Heart right ventricle (tissue), 16 donors: ENCODE results near the gene LTB4R. TPM values are rescaled to one million over a fixed set of nuclear protein-coding genes. Genes with fewer than 3 reads are reported as not detected.
A peak's percentile ranks its signal among the peaks of the same experiment; 100 is the strongest.

Experiments used
- ATAC-seq, 8 donors: fragments of 200-7000 bp; cut with Tn5 transposase; one replicate each; pipeline ENCODE4 v1.9.1; 2020; ENCODE audit warnings: mild to moderate bottlenecking in 8 of 8, moderate library complexity in 8 of 8, moderate number of reproducible peaks in 1 of 8
- DNase-seq, 2 donors: peaks; one replicate each; pipeline ENCODE4 v3.0.0-alpha.2; 2020
- H3K27ac ChIP-seq, 10 donors: fragments of 200-600 bp; sonication (generic) in 2 of 10; one replicate each; pipeline versions ENCODE4 v1.5.0 to v1.8.0; 2020 to 2022; ENCODE audit warnings: mild to moderate bottlenecking in 3 of 10
- H3K27me3 ChIP-seq, 7 donors: fragments of 200-600 bp; one replicate each; pipeline ENCODE4 v1.8.0; 2021 to 2022; ENCODE audit warnings: mild to moderate bottlenecking in 2 of 7
- H3K36me3 ChIP-seq, 9 donors: fragments of 200-600 bp; sonication (generic) in 1 of 9; one replicate each; pipeline versions ENCODE4 v1.5.0 to v1.8.0; 2020 to 2022; ENCODE audit warnings: mild to moderate bottlenecking in 2 of 9
- H3K4me1 ChIP-seq, 9 donors: fragments of 200-600 bp; sonication (generic) in 1 of 9; one replicate each; pipeline versions ENCODE4 v1.5.0 to v1.8.0; 2020 to 2022; ENCODE audit warnings: mild to moderate bottlenecking in 4 of 9
- H3K4me3 ChIP-seq, 10 donors: fragments of 200-600 bp; sonication (generic) in 2 of 10; one replicate each; pipeline versions ENCODE4 v1.5.0 to v1.8.0; 2020 to 2022; ENCODE audit warnings: mild to moderate bottlenecking in 7 of 10, moderate library complexity in 2 of 10
- H3K9me3 ChIP-seq, 11 donors: fragments of 200-600 bp in 10 of 11; sonication (generic) in 2 of 11; one replicate each; pipeline versions ENCODE4 v1.5.0 to v1.8.0; 2013 to 2022; ENCODE audit warnings: mild to moderate bottlenecking in 2 of 11, control low read depth in 1 of 11, moderate library complexity in 1 of 11
- WGBS, 2 donors: extraction: QIAGEN DNeasy Blood & Tissue Kit; methylation state at CpG; one replicate each; pipeline ENCODE4 v1.1.7; 2013; ENCODE audit warnings: inconsistent platforms in 1 of 2; 5-methylcytosine and 5-hydroxymethylcytosine counted together
- intact Hi-C, 10 donors: fragments of 100-400 bp; cut with DNase I; formaldehyde crosslinking; loops; one replicate each; pipeline versions ENCODE4 v1.11.1 to v1.14.2; 2022
- polyA plus RNA-seq, 2 donors: library from polyadenylated mRNA; stranded (reverse); fragments of 200-250 nt; gene quantifications; one replicate each; pipeline ENCODE4 v1.2.3, GENCODE V29; 2013
- total RNA-seq, 10 donors: library from RNA; stranded (reverse); fragmentation: NEBNext Ultra II Directional in 3 of 10; extraction: Animal tissue kit (Norgen Biotek cat#: 25700) in 3 of 10; gene quantifications; one replicate each; pipeline versions ENCODE4 v1.2.1 to v1.2.4, GENCODE V29; 2021 to 2023
- TF ChIP-seq, protein P1 (sequence below), 9 donors: fragments of 200-600 bp; sonication (generic) in 2 of 9; IDR thresholded peaks; one replicate each; pipeline versions ENCODE4 v1.5.0 to v1.8.0; 2021 to 2022; ENCODE audit warnings: antibody characterized with exemption in 9 of 9, mild to moderate bottlenecking in 5 of 9, moderate library complexity in 1 of 9
- donor health status: Arrhythmogenic right ventricular cardiomyopathy.
- donor health status: ischemic (EF 13 %, LVEDD 7.1; RV severe dilation, severe dysfunction).
- donor health status: healthy with polysubstance abuse.
- donor health status: DM: no; HTN: yes; CAD: no.
- donor health status: DM: no; HTN: no; CAD: no.
- donor health status: ischemic (EF 25% LVEDD 6.9; RV normal size, moderate dysfunction).
- donor health status: ischemic (EF 25% LVEDD 5.7; RV mildly dilated, moderate dysfunction).
- donor health status: healthy.
- donor health status: DM: yes; HTN: yes; CAD: no.
- donor health status: Ischemic cardiomyopathy.
- donor health status: ischemic (EF 35%, LVEDD 5.7; RV mildly dilated, moderate dysfunction).
- donor health status: nonischemic (EF 11% LVEDD 7.7; RV severe dilation, severe dysfunction).
- donor health status: DM: yes; HTN: yes; CAD: no.
- donor health status: PGD.
- donor health status: ischemic (EF 29% LVEDD 5.4; RV normal size, mild dysfunction).
- donor health status: nonischemic (EF 23%, LVEDD 6.1; RV moderate dilation, normal function).

Gene LTB4R
- total and polyA plus RNA-seq, 12 donors: 0.76 to 3.7 (median 2.0) TPM

DNA sequence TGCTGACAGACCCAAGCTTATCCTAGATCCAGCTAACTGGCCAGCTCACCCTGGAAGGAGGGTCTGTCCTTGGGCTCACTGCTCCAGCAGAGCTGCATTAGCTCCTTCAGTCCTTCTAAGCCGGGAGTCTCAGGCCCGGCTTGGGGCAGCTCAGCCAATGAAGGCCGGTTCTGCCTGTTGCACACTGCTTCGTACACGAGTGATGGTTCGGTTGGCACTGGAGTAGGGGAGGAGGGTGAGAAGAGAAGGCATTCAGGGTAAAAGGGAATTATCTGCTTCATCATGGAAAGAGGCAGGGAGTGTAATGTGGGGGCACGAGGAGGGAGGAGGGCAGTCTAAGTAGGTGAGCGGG lies 26.5 kb downstream of the LTB4R start:
- TF ChIP-seq, protein P1, sequence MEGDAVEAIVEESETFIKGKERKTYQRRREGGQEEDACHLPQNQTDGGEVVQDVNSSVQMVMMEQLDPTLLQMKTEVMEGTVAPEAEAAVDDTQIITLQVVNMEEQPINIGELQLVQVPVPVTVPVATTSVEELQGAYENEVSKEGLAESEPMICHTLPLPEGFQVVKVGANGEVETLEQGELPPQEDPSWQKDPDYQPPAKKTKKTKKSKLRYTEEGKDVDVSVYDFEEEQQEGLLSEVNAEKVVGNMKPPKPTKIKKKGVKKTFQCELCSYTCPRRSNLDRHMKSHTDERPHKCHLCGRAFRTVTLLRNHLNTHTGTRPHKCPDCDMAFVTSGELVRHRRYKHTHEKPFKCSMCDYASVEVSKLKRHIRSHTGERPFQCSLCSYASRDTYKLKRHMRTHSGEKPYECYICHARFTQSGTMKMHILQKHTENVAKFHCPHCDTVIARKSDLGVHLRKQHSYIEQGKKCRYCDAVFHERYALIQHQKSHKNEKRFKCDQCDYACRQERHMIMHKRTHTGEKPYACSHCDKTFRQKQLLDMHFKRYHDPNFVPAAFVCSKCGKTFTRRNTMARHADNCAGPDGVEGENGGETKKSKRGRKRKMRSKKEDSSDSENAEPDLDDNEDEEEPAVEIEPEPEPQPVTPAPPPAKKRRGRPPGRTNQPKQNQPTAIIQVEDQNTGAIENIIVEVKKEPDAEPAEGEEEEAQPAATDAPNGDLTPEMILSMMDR (IDR thresholded peaks at IDR 0.05): no peak
- peaks cover 8 to 65% (median 42%) of the 10 kb centered on the region in 9 donors for H3K4me1 ChIP-seq
- H3K9me3 ChIP-seq: no peaks in the 10 kb centered on the region
- DNase-seq: no peak
- 92 to 96% methylated on average over 8 of the region's 8 CpGs for WGBS, 2 donors
- no peak overlapping the region for H3K4me3 ChIP-seq
- no peak for ATAC-seq
- intact Hi-C loops: no loop called here
- H3K36me3 ChIP-seq: peaks cover 0 to 26% (median 0%) of the 10 kb centered on the region in 9 donors
- H3K27ac ChIP-seq: no peak overlapping the region
- H3K27me3 ChIP-seq: peaks cover 0 to 56% (median 26%) of the 10 kb centered on the region in 7 donors

DNA sequence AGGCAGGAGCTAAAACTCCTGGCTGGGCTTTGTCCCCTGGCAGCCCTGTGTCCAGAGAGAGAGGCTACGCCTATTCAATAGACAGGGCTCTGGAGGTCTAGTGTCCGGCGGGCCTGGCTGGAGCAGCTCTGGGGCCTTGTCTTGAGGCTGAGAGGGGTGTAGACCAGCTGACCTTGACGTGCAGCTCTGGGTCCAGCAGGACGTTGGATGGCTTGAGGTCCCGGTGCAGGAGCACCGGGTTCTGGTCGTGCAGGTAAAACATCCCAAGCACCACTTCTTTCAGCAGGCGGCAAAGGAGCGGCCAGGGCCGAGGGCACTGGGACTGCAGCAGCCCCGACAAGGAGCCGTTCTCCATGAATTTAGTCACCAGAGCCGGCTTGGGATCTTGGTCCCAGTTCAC lies 27.5 kb downstream of the LTB4R start:
- H3K27me3 ChIP-seq: peaks cover 0 to 48% (median 26%) of the 10 kb centered on the region in 7 donors
- H3K9me3 ChIP-seq: no peaks in the 10 kb centered on the region
- H3K36me3 ChIP-seq: peaks cover 0 to 26% (median 0%) of the 10 kb centered on the region in 9 donors
- no peak for DNase-seq
- H3K4me3 ChIP-seq: peak overlapping the region; percentile 16 to 67 (median 54)
- ATAC-seq: no peak
- WGBS, 2 donors: 68 to 75% methylated on average over 14 of the region's 14 CpGs
- TF ChIP-seq, protein P1 (IDR thresholded peaks at IDR 0.05): no peak
- H3K4me1 ChIP-seq: peaks cover 8 to 54% (median 35%) of the 10 kb centered on the region in 9 donors
- H3K27ac ChIP-seq: peak overlapping the region in 7 of 10 donors; percentile 13 to 91 (median 66)
- intact Hi-C loops: no loop called here

DNA sequence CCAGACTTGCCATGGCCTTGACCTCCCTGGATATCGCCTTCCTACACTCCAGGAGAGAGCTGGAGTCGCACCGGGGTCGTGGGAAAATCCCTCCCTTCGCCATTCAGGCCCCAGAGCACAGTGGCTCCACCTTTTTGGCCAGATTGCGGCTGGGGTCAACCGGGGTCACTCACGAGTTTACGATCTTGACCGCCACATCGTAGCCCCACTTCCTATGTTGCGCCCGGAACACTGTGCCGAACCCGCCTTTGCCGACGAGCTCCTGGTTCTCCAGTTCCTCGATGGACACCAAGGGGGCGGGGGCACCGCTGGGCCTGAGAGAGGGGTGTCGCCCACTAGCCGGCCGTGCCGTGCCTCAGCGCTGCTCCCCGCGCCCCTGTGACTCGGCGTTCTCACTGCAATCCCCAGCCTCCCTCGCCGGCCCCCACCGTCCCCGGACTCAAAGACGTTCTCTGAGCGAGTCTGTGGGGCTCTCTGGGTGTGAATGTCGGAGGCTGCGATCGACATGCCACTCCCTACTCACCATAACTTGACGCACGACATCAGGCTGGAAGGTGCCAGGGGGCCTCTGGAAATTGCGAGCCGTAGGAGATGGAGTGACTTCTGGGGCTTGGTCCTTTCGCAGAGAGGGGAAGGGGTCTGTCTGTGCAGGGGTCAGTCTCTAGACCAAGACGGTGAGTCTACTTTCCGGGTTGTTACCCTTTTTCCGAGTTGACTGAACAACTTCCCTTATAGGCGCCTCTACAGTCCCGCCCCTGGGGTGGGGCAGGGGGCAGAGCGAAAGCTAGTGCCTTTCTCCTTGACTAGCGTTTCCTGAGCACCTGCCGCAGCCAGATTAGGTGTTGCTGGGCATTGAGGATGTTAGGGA lies 28.2 kb downstream of the LTB4R start, which contains the start of gene RIPK3:
Gene RIPK3 (minus strand): TSS at position 708 of the 868 bp plus-strand sequence. CDS start 165 bp downstream, at position 543.
- DNase-seq: peak; percentile 52 to 56
- Histone ChIP-seq H3K36me3 (peaks cover 0 to 26% (median 0%) of the 10 kb centered on the region in 9 donors), H3K9me3 (no peaks in the 10 kb centered on the region), H3K27ac (peak within 1 kb of the TSS in 9 of 10 donors; percentile 13 to 91 (median 64)), H3K27me3 (peaks cover 0 to 42% (median 20%) of the 10 kb centered on the region in 7 donors), H3K4me1 (peaks cover 6 to 48% (median 29%) of the 10 kb centered on the region in 9 donors), H3K4me3 (peak within 1 kb of the TSS; percentile 16 to 67 (median 54))
- ATAC-seq: peak; percentile 20 to 65 (median 54)
- TF ChIP-seq, protein P1 (IDR thresholded peaks at IDR 0.05): no peak
- 14 to 16% methylated on average over 51 of the region's 51 CpGs for WGBS, 2 donors
- intact Hi-C loops: no loop called here

DNA sequence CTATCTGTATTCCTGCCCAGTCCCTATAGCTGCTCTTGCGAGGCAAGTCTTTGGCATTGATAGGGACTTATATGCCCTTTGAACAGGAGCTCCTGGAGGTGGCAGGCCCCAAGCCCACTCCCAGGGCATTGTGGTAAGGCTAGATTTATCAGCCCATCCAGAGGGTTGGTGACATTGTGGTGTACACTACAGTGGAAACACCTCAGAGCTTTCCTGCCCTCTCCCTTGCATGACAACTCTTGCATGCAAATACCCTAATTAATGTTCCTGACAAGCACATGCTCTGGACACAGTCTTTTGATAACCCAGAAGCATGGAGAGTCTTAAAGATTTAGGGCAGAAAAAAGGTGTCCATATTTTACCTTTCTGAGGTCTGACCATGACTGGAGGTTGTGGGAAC lies 29.3 kb downstream of the LTB4R start:
- DNase-seq (no peak), ATAC-seq (no peak)
- Histone ChIP-seq H3K9me3 (no peaks in the 10 kb centered on the region), H3K36me3 (peaks cover 0 to 26% (median 0%) of the 10 kb centered on the region in 9 donors), H3K4me1 (peaks cover 6 to 37% (median 21%) of the 10 kb centered on the region in 9 donors), H3K27me3 (peaks cover 0 to 32% (median 10%) of the 10 kb centered on the region in 7 donors), H3K4me3 (no peak overlapping the region), H3K27ac (peak overlapping the region in 1 of 10 donors; percentile 64)
- TF ChIP-seq, protein P1 (IDR thresholded peaks at IDR 0.05): no peak
- intact Hi-C loops: no loop called here
- 94 to 98% methylated on average over 1 of the region's 1 CpG for WGBS, 2 donors
